Activated effector memory CD4-positive, alpha-beta T cell treated with Interleukin-2 at 50 U/mL for 16 hours (primary cell): ENCODE data around the gene FAM120B.
"Not testable (repeated sequence)": the region's sequence is repeated elsewhere in the genome, so short reads cannot be mapped to it uniquely, and the experiment has no call there.

Experiments
- DNase-seq: peaks from one replicate; pipeline ENCODE4 v3.0.0-alpha.2; 2020

Gene FAM120B

GRCh38 chr6:170307080-170307545 is 555 bp downstream of the FAM120B start:
- DNase-seq = no peak

- DNase-seq = no peak
These were observed 2.2 kb downstream of the FAM120B start for GRCh38 chr6:170308761-170309160.

- DNase-seq = no peak
These were observed 5.1 kb downstream of the FAM120B start for GRCh38 chr6:170311696-170312095.

GRCh38 chr6:170312876-170313275 is 6.3 kb downstream of the FAM120B start:
- DNase-seq = no peak

GRCh38 chr6:170313716-170314295 is 7.2 kb downstream of the FAM120B start:
- DNase-seq = no peak

- DNase-seq = no peak
These were observed 8.4 kb downstream of the FAM120B start for GRCh38 chr6:170314983-170315382.

GRCh38 chr6:170316071-170316470 is 9.5 kb downstream of the FAM120B start:
- DNase-seq = no peak

- DNase-seq = no peak
These were observed 10.5 kb downstream of the FAM120B start for GRCh38 chr6:170317076-170317475.

- no peak for DNase-seq
These were observed 11.2 kb downstream of the FAM120B start for GRCh38 chr6:170317718-170318117.

- no peak for DNase-seq
These were observed 22.8 kb downstream of the FAM120B start for GRCh38 chr6:170329321-170329720.

- DNase-seq = not testable (repeated sequence)
These were observed 28.6 kb downstream of the FAM120B start for GRCh38 chr6:170335199-170335598.

- DNase-seq = no peak
These were observed 38.3 kb downstream of the FAM120B start for GRCh38 chr6:170344631-170345576.

- no peak for DNase-seq
These were observed 39.1 kb downstream of the FAM120B start for GRCh38 chr6:170345662-170346061.

GRCh38 chr6:170346649-170347048 is 40.1 kb downstream of the FAM120B start:
- DNase-seq = no peak

GRCh38 chr6:170347091-170347490 is 40.5 kb downstream of the FAM120B start:
- DNase-seq = no peak

GRCh38 chr6:170347975-170348374 is 41.4 kb downstream of the FAM120B start:
- no peak for DNase-seq

GRCh38 chr6:170351456-170351855 is 44.9 kb downstream of the FAM120B start:
- DNase-seq = not testable (repeated sequence)

- not testable (repeated sequence) for DNase-seq
These were observed 48.6 kb downstream of the FAM120B start for GRCh38 chr6:170355190-170355589.

- DNase-seq = no peak
These were observed 49.1 kb downstream of the FAM120B start for GRCh38 chr6:170355661-170356060.

GRCh38 chr6:170357812-170358211 is 51.3 kb downstream of the FAM120B start:
- no peak for DNase-seq

- no peak for DNase-seq
These were observed 51.9 kb downstream of the FAM120B start for GRCh38 chr6:170358496-170358895.

GRCh38 chr6:170360476-170360875 is 53.9 kb downstream of the FAM120B start:
- no peak for DNase-seq

- DNase-seq = no peak
These were observed 54.8 kb downstream of the FAM120B start for GRCh38 chr6:170361335-170361734.

- DNase-seq = no peak
These were observed 55.6 kb downstream of the FAM120B start for GRCh38 chr6:170362121-170362520.
